Prostate gland (tissue), 2 donors: ENCODE measurements around the gene CCDC148.

Experiments used
- CTCF ChIP-seq, 4 experiments: fragments of 200-600 bp in 2 of 4; fragments of 450-650 bp in 2 of 4; sonication (generic) in 2 of 4; IDR thresholded peaks; 1 replicate in 3 of 4; 2 replicates in 1 of 4; pipeline ENCODE4 v1.5.1; 2016 to 2019; ENCODE audit warnings: antibody characterized with exemption in 4 of 4, mild to moderate bottlenecking in 2 of 4, moderate library complexity in 2 of 4
- POLR2A ChIP-seq: fragments of 450-650 bp; IDR thresholded peaks from one replicate; pipeline ENCODE4 v1.6.1; 2016; ENCODE audit warnings: antibody characterized with exemption, mild to moderate bottlenecking
- POLR2AphosphoS5 ChIP-seq: sonication (generic); formaldehyde crosslinking; IDR thresholded peaks from one replicate; pipeline ENCODE4 v1.6.1; 2017; ENCODE audit warnings: antibody characterized with exemption

GRCh38 chr2:158142568-158143332, 313.8 kb downstream of the CCDC148 start:
- no peak for TF ChIP-seq CTCF (IDR thresholded peaks at IDR 0.05)
- no peak for TF ChIP-seq POLR2A
- no peak for TF ChIP-seq POLR2AphosphoS5
